Activated T-cell treated with anti-CD3 and anti-CD28 coated beads, Interleukin-2, amount 50 U/mL, for 72 hours (primary cell): ENCODE measurements around the gene METTL9. TPM values are rescaled to one million over a fixed set of nuclear protein-coding genes. Genes with fewer than 3 reads are reported as not detected.
"Not testable (repeated sequence)": the region's sequence is repeated elsewhere in the genome, so short reads cannot be mapped to it uniquely, and the experiment has no call there.

Source experiments
- ATAC-seq, 2 donors: fragments of 150-1000 bp; cut with Tn5 transposase; replicated peaks in 1 of 2; 2 replicates each; pipeline ENCODE4 v1.10.0; 2021; ENCODE audit warnings: moderate library complexity in 2 of 2, mild to moderate bottlenecking in 1 of 2
- DNase-seq, 2 donors: peaks; one replicate each; pipeline ENCODE4 v3.0.0; 2021 to 2022; ENCODE audit warnings: mixed read lengths in 1 of 2
- H3K27ac Mint-ChIP-seq: one replicate; pipeline ENCODE4 v1.8.0; 2022; ENCODE audit warnings: mild to moderate bottlenecking, moderate library complexity, mixed read lengths
- H3K27me3 Mint-ChIP-seq: one replicate; pipeline ENCODE4 v1.8.0; 2022; ENCODE audit warnings: low read depth, mixed read lengths
- H3K36me3 Mint-ChIP-seq, 2 donors: one replicate each; pipeline ENCODE4 v1.8.0; 2022; ENCODE audit warnings: mixed read lengths in 2 of 2, mild to moderate bottlenecking in 1 of 2; ENCODE audit not compliant: insufficient read depth in 2 of 2
- H3K4me1 Mint-ChIP-seq: one replicate; pipeline ENCODE4 v1.8.0; 2022; ENCODE audit warnings: low read depth, mixed read lengths
- H3K4me3 Mint-ChIP-seq, 2 donors: one replicate each; pipeline ENCODE4 v1.8.0; 2022; ENCODE audit warnings: mild to moderate bottlenecking in 2 of 2, mixed read lengths in 2 of 2, moderate library complexity in 2 of 2
- H3K9me3 Mint-ChIP-seq, 2 donors: one replicate each; pipeline ENCODE4 v1.8.0; 2022; ENCODE audit warnings: mixed read lengths in 2 of 2
- total RNA-seq, 2 donors: library from RNA; stranded (reverse); gene quantifications; one replicate each; pipeline ENCODE4 v1.2.3, GENCODE V29; 2022

The METTL9 gene
- total RNA-seq, 2 donors from 2014 or later, result 112 to 125 TPM

GRCh38 chr16:21564367-21564766 lies 35.0 kb upstream of the METTL9 start:
- DNase-seq, H3K27ac Mint-ChIP-seq, H3K4me1 Mint-ChIP-seq, ATAC-seq, H3K9me3 Mint-ChIP-seq, H3K27me3 Mint-ChIP-seq, H3K36me3 Mint-ChIP-seq, H3K4me3 Mint-ChIP-seq: not testable (repeated sequence)

GRCh38 chr16:21565507-21565860 lies 33.9 kb upstream of the METTL9 start:
- no peaks in the 10 kb centered on the region for H3K4me1 Mint-ChIP-seq

GRCh38 chr16:21565861-21566669 lies 33.3 kb upstream of the METTL9 start:
- Mint-ChIP-seq H3K9me3 (no peaks in the 10 kb centered on the region), H3K4me3 (no peak overlapping the region), H3K4me1 (no peaks in the 10 kb centered on the region), H3K36me3 (no peaks in the 10 kb centered on the region), H3K27me3 (peaks cover 6% of the 10 kb centered on the region), H3K27ac (no peak overlapping the region)
- DNase-seq (no peak), ATAC-seq (no peak)

More at GRCh38 chr16:21565507-21565860, 33.9 kb upstream of the METTL9 start:
- peaks cover 6% of the 10 kb centered on the region for H3K27me3 Mint-ChIP-seq
- no peak overlapping the region for H3K4me3 Mint-ChIP-seq
- DNase-seq (no peak), ATAC-seq (no peak)
- H3K9me3 Mint-ChIP-seq, result no peaks in the 10 kb centered on the region
- H3K27ac Mint-ChIP-seq, result no peak overlapping the region
- H3K36me3 Mint-ChIP-seq, result no peaks in the 10 kb centered on the region

GRCh38 chr16:21566891-21567414 lies 32.4 kb upstream of the METTL9 start:
- DNase-seq, result no peak
- no peak for ATAC-seq
- Mint-ChIP-seq H3K4me3 (no peak overlapping the region), H3K27me3 (peaks cover 6% of the 10 kb centered on the region), H3K9me3 (no peaks in the 10 kb centered on the region), H3K27ac (no peak overlapping the region), H3K4me1 (no peaks in the 10 kb centered on the region), H3K36me3 (no peaks in the 10 kb centered on the region)

GRCh38 chr16:21567496-21567895 lies 31.9 kb upstream of the METTL9 start:
- H3K27ac Mint-ChIP-seq, H3K4me3 Mint-ChIP-seq, H3K9me3 Mint-ChIP-seq, H3K36me3 Mint-ChIP-seq, H3K27me3 Mint-ChIP-seq, DNase-seq, H3K4me1 Mint-ChIP-seq, ATAC-seq: not testable (repeated sequence)

- ATAC-seq (no peak), DNase-seq (no peak)
- Mint-ChIP-seq H3K4me1 (no peaks in the 10 kb centered on the region), H3K36me3 (no peaks in the 10 kb centered on the region), H3K9me3 (no peaks in the 10 kb centered on the region), H3K4me3 (no peak overlapping the region), H3K27ac (no peak overlapping the region), H3K27me3 (peaks cover 6% of the 10 kb centered on the region)
These were observed 30.7 kb upstream of the METTL9 start for GRCh38 chr16:21568502-21569189.

GRCh38 chr16:21570676-21571017 lies 28.7 kb upstream of the METTL9 start:
- Mint-ChIP-seq H3K27me3 (peaks cover 6% of the 10 kb centered on the region), H3K36me3 (no peaks in the 10 kb centered on the region), H3K4me1 (no peaks in the 10 kb centered on the region), H3K4me3 (no peak overlapping the region), H3K27ac (no peak overlapping the region), H3K9me3 (no peaks in the 10 kb centered on the region)
- ATAC-seq (no peak), DNase-seq (no peak)

- H3K36me3 Mint-ChIP-seq, H3K4me1 Mint-ChIP-seq, ATAC-seq: not testable (repeated sequence)
These were observed 25.9 kb upstream of the METTL9 start for GRCh38 chr16:21573506-21573905.

GRCh38 chr16:21574372-21574771 lies 25.0 kb upstream of the METTL9 start:
- Mint-ChIP-seq H3K4me1 (no peaks in the 10 kb centered on the region), H3K36me3 (no peaks in the 10 kb centered on the region)
- ATAC-seq, result no peak

More at GRCh38 chr16:21573506-21573905, 25.9 kb upstream of the METTL9 start:
- not testable (repeated sequence) for H3K9me3 Mint-ChIP-seq, H3K4me3 Mint-ChIP-seq, H3K27me3 Mint-ChIP-seq, H3K27ac Mint-ChIP-seq, DNase-seq

GRCh38 chr16:21576323-21576722 lies 23.1 kb upstream of the METTL9 start:
- H3K9me3 Mint-ChIP-seq, DNase-seq, H3K4me3 Mint-ChIP-seq, ATAC-seq, H3K27me3 Mint-ChIP-seq, H3K4me1 Mint-ChIP-seq, H3K27ac Mint-ChIP-seq, H3K36me3 Mint-ChIP-seq: not testable (repeated sequence)

More at GRCh38 chr16:21574372-21574771, 25.0 kb upstream of the METTL9 start:
- no peak for DNase-seq
- Mint-ChIP-seq H3K4me3 (no peak overlapping the region), H3K27me3 (no peaks in the 10 kb centered on the region), H3K9me3 (no peaks in the 10 kb centered on the region), H3K27ac (no peak overlapping the region)

- H3K36me3 Mint-ChIP-seq, H3K27me3 Mint-ChIP-seq, H3K9me3 Mint-ChIP-seq, ATAC-seq, DNase-seq, H3K4me3 Mint-ChIP-seq, H3K27ac Mint-ChIP-seq, H3K4me1 Mint-ChIP-seq: not testable (repeated sequence)
These were observed 21.9 kb upstream of the METTL9 start for GRCh38 chr16:21577487-21577886.

- ATAC-seq, H3K4me3 Mint-ChIP-seq, H3K36me3 Mint-ChIP-seq, H3K4me1 Mint-ChIP-seq, H3K27me3 Mint-ChIP-seq, H3K27ac Mint-ChIP-seq, H3K9me3 Mint-ChIP-seq, DNase-seq: not testable (repeated sequence)
These were observed 21.1 kb upstream of the METTL9 start for GRCh38 chr16:21578311-21578710.

GRCh38 chr16:21580131-21580530 lies 19.2 kb upstream of the METTL9 start:
- not testable (repeated sequence) for H3K36me3 Mint-ChIP-seq, DNase-seq, H3K4me1 Mint-ChIP-seq, H3K27ac Mint-ChIP-seq, H3K27me3 Mint-ChIP-seq, H3K4me3 Mint-ChIP-seq, H3K9me3 Mint-ChIP-seq, ATAC-seq
